ENCODE measurements around the gene PPHLN1.
"Not testable (repeated sequence)": the region's sequence is repeated elsewhere in the genome, so short reads cannot be mapped to it uniquely, and the experiment has no call there.

The PPHLN1 gene

GRCh38 chr12:42325326-42325652 is 678 bp upstream of the PPHLN1 start:
- no peak for DNase-seq

GRCh38 chr12:42326541-42327226 is 717 bp downstream of the PPHLN1 start:
- no peak for DNase-seq

- no peak for DNase-seq
These were observed 1.2 kb downstream of the PPHLN1 start for GRCh38 chr12:42327227-42327590.

GRCh38 chr12:42330097-42330496 is 4.1 kb downstream of the PPHLN1 start:
- DNase-seq, result not testable (repeated sequence)

- no peak for DNase-seq
These were observed 6.6 kb downstream of the PPHLN1 start for GRCh38 chr12:42332301-42333285.

GRCh38 chr12:42336286-42336685 is 10.3 kb downstream of the PPHLN1 start:
- DNase-seq, result no peak

GRCh38 chr12:42338280-42338679 is 12.3 kb downstream of the PPHLN1 start:
- DNase-seq, result no peak

GRCh38 chr12:42342028-42342427 is 16.1 kb downstream of the PPHLN1 start:
- no peak for DNase-seq

GRCh38 chr12:42343721-42344120 is 17.8 kb downstream of the PPHLN1 start:
- DNase-seq, result no peak

GRCh38 chr12:42346403-42347002 is 20.5 kb downstream of the PPHLN1 start:
- no peak for DNase-seq

- DNase-seq, result not testable (repeated sequence)
These were observed 23.4 kb downstream of the PPHLN1 start for GRCh38 chr12:42349119-42350020.

GRCh38 chr12:42350021-42350407 is 24.0 kb downstream of the PPHLN1 start:
- not testable (repeated sequence) for DNase-seq

- no peak for DNase-seq
These were observed 30.4 kb downstream of the PPHLN1 start for GRCh38 chr12:42356344-42356743.

GRCh38 chr12:42360747-42361403 is 34.9 kb downstream of the PPHLN1 start:
- no peak for DNase-seq

- no peak for DNase-seq
These were observed 36.1 kb downstream of the PPHLN1 start for GRCh38 chr12:42361909-42362646.

- DNase-seq, result no peak
These were observed 36.8 kb downstream of the PPHLN1 start for GRCh38 chr12:42362647-42363260.

GRCh38 chr12:42364692-42365091 is 38.7 kb downstream of the PPHLN1 start:
- DNase-seq, result no peak

GRCh38 chr12:42365486-42365885 is 39.5 kb downstream of the PPHLN1 start:
- no peak for DNase-seq

GRCh38 chr12:42370013-42370412 is 44.0 kb downstream of the PPHLN1 start:
- DNase-seq, result no peak

- no peak for DNase-seq
These were observed 46.3 kb downstream of the PPHLN1 start for GRCh38 chr12:42372154-42372791.

Measured in stimulated activated CD4-positive, alpha-beta T cell treated with anti-CD3 and anti-CD28 coated beads, Interleukin-12 subunit alpha, Interleukin-12 subunit beta, amount 100 ng/mL, for 4 hours (primary cell).